ENCODE data around the gene PPP1R36. TPM values are rescaled to one million over a fixed set of nuclear protein-coding genes. Genes with fewer than 3 reads are reported as not detected.
A peak's percentile ranks its signal among the peaks of the same experiment; 100 is the strongest.
"Not testable (repeated sequence)": the region's sequence is repeated elsewhere in the genome, so short reads cannot be mapped to it uniquely, and the experiment has no call there.

PPP1R36 gene, protein sequence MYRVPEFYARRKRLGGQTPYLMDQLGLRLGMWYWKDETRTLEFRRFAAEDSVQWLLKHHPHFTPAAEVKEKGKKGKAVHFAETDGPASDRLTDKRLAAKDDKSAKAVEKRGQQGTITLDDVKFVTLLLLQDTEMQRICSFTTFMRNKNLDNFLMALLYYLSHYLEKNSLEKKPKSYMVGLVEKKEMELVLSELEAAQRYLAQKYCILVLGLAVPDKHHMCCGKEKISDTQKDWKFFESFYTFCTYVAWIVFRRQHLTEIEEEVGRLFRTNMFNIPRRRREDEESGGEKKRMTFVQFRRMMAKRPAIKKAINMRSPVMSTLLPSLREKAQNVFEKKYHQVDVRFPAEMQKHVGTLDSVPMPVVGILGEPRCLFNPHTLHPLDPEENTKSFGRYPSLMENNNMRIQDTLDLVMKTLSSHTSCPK
- 1.5 TPM for polyA plus RNA-seq (ENCODE audit: insufficient read length)
- long read RNA-seq, donor 1: 0 reads
- long read RNA-seq, donor 2: 0 reads
- long read RNA-seq, donor 3: 0 reads
- long read RNA-seq, donor 4: 0 reads
- long read RNA-seq, donor 5: 0 reads
- long read RNA-seq, donor 6: 0 reads
- long read RNA-seq, donor 7: 0 reads
- long read RNA-seq, donor 8: 0 reads

DNA sequence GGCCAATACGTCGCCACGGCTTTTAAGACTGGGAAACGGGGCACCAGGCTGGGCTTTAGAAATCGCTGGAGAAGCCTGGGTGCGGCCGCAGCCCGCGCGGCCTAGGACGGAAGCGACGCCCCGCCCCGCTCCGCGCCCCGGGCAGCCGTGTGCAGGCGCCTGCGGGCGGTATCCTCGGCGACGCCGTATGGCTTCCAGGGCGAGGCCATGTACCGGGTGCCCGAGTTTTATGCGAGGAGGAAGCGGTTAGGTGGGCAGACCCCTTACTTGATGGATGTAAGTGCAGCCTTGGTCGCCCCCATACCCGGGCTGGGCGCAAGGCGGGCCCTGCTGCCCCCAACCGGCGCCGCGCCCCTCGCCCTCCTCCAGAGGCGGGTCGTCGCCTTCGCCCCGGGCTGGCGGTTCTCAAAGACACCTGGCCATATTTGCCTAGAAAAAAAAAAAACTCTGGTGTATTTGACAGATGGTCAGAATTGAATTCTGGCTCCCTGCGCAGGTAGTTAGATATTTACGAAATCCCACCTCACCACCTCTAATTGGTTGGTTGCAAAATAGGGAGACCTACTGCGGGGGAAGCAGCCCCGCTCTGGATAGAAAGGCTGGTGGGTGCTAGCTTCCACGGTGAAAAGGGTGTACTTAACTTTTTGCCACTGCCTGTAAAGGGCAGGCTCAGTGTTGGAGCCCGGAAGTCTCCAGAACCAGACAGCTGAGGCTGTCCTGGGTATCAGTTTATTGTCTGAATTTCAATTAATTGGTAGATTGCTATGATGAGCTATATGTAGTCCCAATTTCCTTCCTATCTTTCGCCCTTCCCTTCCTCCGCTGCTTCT, at the start of gene PPP1R36:
Gene PPP1R36, plus strand, starts transcription at position 171 of the 830 bp plus-strand sequence. Its CDS starts 37 bp downstream, at position 208.
- no peak for DNase-seq

DNA sequence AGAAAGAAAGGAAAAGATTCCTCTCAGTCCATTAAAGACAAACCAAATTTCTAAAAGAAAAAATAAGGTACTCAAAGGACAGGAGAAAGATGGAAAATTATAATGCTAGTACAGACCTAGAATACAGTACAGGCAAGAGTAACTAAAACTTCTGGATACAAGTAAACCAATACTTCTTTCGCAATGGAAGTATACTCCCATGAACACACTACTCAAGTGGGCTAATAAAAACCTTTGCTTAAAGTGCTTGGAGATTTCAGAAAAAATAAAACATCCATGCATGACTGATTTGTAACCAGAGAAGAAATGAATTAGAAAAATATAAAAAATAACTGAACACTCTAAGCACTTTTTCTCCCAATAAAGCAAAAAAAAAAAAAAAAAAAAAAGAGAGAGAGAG, 49.7 kb upstream of the PPP1R36 start:
- DNase-seq: no peak

DNA sequence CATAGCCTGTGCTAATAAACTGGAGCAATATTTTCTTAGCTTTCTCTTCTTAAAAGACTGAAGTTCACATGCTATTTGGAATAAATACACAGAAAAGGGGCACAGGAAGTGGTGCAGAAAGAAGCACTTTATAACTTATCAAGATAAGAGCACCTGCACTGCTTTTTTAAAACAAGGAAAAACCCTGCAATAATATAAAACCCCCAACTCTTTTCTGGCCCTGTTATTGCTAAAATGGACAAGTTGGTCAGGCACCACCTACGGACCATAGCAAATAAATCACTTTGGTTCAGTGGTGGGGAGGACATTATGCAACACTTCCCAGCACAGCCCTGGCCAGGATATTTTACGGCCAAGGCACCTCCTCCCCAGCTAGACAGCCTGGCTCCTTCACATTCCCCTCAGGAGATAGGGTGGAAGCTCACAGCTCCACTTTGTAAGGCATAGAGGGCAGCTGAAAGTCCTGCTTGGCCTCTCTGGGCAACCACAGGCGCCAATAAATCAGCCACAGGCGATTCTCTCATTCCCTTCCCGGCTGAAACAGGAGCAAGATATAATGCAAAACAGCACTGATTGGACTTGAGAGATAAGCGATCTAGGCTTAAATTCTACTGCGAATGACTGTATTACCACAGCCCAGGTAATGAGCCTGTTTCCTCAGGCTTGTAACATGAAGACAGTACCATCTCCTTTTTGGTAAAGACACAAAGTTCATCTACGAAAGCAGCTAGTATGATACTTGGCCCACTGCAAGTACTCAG, 48.2 kb upstream of the PPP1R36 start:
- peak; percentile 55 for DNase-seq

DNA sequence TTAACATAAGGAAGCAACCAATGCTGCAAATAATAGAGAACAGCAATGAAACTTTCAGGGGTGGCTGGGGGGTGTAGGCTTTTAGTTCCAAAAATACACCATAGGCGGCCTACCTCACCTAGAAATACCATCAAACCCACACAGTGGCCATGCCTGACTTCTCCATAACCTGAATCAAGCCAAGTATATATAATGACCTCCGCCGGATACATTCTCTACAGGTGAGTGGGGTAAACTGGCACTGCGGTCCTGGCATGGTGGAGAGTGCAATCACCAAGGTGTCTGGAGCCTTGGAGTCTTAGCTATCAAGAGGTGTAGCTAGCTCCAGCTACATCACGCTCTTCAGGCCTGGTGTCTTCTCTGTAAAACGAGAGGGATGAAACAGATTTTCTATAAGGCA, 47.3 kb upstream of the PPP1R36 start:
- DNase-seq: no peak

DNA sequence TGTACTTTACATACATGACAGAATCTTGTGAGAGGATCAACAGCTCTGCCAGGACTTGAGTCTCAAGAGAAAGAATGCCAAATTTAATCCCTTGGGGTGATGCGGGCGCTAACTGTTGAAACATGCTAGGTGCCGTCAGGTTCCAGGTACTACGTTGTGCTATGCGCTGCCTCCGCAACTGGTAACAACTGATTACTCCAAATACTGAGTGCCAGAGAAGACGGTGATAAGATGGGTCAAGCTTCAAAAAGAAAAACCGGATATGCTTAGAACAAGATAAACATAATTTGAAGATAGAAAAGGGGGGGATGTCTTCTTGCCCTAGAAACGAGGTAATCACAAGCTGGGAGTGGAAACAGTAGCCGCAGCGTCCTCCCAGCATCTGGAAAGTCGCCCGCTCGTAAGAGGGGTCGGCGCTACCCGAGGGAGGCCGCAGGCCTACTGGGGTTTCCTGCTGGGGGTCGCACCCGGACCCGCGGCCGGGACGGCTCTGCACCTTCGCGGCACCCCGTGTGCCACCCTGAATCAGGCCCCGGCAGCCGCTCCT, 46.8 kb upstream of the PPP1R36 start:
- no peak for DNase-seq

DNA sequence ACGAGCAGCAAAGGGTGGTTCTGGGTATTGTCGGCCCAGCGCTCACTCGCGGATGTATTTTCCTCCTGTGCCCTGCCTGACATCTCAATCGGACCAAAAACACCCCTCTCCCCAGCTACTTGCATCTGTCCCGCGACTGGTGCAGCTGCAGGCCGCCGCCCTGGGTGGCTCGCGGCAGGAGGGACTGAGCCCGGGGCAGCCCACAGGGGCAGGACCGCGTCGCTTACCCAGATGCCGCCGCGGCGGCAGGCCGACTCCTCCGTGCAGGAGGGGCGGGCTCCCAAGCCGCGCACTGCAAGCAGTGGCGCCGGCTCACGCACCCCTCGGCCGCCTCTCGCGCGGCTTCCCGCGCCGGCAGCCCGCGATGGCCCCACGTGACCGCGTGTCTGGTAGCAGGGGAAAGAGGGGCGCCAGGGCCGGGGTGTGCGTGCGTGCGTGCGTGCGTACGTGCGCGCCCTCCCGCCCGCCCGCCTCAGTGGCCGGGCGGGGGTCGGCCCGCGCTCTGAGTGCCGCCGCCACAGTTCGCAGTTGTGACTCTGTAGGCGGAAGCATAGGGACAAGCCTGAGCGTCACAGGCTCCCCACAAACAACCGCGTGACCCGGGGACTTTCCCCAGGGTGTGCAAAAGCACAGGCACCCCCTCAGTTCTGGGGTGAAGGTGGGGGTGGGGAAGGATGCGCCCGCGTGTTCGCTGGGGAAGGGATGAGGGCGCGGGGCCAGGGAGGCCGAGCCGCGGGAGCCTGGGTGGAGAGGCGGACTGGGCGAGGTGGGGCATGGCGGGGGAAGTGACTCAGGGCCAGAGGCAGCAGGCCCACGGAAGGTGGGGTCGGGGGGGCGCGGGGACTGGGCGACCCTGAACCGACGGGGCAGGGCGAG, 46.1 kb upstream of the PPP1R36 start, which contains the start of gene ZBTB25:
Gene ZBTB25, minus strand, starts transcription at position 405 of the 876 bp plus-strand sequence. CDS start 13,305 bp downstream, outside the sequence.
- peak; percentile 86 for DNase-seq

DNA sequence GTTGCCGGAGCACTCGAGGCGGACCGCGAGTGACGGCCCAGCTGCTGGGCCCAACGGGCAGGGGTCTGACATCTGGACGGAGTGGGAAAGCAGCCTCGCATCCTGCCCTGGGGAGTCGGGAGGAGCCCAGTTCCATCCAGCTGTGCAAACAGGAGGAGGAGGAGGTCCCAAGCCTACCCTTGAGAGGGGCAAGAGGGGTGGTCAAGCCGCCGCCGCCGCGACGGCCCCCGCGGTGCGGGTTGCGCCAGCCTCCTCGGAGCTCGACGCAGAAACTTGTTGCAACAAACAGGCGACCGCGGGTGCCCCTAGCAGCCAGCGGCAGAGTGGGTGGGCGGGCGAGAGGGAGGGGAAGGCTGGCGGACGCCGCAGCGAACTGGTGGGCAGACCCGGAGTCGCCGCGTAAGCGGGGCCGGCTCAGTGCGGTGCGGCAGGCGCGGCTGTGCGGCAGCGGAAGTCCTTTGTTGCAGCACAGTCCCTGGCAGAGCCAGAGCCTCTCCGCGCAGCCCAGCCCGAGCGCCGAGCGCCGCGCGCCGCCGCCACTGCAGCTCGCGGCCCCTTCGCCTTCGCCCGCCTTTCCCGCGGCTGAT, 45.4 kb upstream of the PPP1R36 start, which contains the start of gene ZBTB1:
Gene ZBTB1, plus strand, starts transcription at position 461 of the 587 bp plus-strand sequence. CDS start 16,735 bp downstream, outside the sequence.
- DNase-seq: peak; percentile 74

DNA sequence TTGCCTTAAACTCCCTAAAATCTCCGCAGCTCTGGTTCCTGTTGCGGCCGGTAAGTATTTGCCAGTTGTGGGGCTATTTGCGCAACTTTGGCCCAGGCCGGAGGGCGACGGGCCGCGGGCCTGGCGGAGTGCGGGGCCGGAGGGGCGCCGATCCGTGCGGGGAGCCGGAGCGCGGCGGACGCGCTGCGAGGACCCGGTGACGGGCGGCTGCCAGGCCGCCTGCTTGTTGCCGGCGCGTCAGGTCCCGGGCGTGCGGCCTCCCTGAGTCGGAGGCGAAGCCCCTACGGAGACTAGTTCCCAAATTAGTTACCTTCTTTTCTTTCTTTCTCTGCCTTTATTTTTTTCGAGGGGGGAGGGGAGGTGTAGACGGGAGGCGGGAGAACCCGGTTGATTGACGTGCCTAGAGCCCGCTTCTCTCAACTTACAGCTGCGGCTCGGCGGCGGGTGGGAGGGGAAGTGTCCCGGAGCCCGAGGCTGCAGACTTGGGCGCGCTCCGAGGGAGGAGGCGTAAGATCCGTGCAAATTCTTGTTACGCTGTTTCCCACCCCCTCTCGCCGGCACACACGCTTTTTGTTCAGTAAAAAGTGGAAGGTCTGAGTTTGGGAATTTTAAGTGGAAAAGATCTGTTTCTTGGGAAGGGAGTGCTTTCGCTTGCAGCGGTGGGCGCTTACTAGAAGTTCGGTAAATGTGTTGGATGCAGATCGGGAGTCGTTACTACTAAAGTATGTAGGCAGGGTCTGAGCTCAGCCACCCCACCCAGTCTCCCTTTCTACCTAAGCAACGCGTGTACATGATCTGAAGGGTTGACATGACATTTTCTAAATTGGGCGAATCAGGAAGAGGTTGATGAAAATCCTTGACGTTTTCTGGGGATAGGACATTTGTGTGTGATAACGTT, 44.6 kb upstream of the PPP1R36 start:
- DNase-seq: peak; percentile 93

DNA sequence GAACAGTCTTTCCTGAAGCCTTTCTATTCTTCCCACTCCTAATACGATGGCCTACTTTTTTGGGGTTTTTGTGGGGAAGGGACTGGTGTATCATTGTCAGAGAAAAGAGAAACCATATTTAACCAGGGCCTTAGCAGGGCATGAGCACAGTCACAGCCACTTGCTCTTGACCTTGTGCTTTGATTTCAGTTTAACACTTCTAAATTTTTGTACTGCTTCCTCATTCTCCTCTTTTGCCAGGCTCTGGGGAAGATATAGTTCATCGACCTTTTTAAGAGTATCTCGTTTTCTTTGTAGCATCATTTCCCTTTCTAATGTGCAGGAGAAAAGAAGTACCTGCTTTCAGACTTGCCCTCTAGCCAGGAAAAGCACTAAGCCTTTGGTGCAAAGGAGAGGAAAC, 43.0 kb upstream of the PPP1R36 start:
- DNase-seq: no peak

DNA sequence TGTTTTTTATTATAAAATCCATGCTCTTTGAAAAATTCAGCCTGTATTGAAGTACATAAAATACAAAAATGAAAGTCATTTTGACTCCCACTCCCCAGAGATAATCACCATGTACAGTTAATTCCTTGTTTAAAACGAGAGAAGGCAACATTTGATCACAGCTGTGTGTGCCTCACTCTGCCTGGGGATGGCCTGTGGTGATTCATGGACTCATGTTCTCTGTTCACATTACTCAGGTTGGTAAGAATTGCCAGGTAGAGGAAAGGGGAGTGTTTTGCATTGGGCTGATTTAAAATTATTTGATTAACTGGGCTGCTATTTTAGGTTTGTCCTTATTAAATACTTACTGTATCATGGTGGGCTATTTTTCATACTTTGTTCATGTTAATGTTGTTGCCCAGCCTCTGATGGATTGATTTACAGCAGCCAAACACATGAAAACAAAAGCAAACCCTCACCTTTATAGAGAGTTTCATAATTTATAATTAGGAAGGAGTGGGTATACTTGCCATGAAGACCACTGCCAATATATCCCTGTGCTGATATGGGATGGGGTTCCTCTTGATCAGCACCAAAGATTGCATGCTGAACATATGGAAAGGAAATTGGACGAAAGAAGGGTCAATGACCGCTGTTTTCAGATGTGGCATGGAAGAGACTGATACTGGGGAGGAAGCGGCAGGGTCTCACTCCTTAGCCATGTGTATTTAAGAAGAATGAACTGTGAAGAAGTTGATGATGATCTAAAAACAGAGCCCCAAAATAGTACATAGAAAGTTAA, 42.2 kb upstream of the PPP1R36 start:
- DNase-seq: no peak

DNA sequence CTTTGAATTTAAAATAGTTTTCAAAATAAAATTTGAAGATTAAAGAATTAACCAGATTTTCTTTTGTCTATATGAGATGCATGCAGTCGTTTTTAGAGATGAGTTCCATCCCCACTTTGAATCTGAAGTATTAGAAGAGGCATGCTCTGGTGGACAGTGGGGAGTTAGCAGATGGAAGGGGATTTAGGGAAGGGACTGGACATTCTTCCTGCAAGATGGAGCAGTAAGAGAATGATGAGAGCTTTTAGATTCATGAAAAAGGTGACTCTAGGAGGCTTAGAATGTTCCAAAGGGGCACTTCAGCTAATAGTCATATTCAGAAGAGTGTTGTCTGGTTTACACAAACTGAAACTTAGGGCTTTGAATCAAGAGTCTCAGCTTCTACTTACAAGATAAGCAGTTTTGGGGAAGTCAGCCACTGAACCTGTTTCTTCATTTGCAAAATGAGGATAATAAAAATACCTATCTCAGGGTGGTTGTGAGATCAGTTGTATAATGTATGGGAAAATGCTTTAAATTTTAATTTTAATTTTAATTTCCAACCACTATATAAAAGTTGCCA, 41.5 kb upstream of the PPP1R36 start:
- no peak for DNase-seq

DNA sequence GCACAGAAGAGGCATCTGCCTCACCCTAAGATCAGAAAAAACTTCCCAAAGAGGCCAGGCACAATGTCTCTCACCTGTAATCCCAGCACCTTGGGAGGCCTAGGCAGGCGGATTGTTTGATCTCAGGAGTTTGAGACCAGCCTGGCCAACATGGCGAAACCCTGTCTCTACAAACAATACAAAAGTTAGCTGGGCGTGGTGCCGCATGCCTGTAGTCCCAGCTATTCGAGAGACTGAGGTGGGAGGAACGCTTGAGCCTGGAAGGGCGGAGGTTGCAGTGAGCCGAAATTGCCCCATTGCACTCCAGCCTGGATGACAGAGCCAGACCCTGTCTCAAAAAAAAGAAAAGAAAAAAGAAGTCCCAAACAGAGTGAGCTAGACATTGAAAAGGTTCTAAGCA, 40.7 kb upstream of the PPP1R36 start:
- no peak for DNase-seq

DNA sequence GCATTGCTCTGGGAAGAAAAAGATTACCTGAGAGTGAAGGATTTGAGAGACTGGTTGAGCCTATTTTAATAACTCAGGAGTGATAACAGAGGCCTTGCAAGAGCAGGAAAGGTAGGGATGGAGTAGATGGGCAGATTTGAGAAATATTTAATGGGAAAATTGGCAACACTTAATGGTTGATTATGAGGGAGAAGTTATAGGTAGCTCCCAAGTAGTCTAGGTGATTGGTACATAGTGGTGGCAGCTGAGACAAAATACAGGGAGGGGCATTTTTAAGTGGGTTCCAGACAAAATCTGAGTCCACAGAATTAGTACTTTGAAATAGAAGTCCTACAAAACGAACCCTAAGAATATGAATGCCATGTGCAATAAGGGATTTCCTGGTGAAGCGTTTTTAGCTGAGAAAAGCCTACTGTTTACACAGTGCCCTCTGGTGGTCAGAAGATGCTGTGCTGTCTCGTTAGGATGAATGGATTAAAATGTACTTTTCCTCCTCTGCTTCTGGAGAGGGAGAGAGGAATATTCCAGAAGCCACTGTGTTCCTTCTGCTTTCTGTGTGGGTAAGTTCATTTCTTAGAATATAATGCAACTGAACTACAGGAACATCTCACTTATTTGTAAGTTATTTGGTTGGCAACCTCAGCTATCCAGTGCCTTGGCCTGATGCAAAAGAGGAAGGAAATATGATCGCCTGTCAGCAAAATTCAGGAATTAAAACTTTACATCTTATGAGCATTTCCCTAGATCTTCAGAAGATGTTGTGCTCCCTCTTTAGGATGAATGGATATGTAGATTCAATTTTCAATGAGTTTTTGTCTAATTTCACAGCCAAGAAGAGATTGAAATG, 38.7 kb upstream of the PPP1R36 start:
- peak; percentile 74 for DNase-seq

DNA sequence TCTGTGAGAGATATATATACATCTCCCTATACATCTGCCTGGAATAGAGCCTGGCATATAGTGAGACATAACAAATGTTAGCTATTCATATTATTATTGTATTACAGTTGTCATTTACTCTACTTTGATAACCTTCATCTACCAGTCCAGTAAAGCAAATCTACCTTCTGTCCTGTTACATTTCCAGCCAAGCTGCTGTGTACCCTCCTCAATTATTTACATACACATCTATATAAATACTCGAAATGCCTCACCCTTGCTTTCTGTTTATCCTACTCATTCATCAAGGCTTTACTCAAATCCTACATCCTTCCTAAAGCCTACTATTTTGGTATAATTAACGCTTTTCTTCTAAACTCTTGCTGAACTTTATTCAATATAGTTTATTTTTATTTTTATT, 36.5 kb upstream of the PPP1R36 start:
- no peak for DNase-seq

DNA sequence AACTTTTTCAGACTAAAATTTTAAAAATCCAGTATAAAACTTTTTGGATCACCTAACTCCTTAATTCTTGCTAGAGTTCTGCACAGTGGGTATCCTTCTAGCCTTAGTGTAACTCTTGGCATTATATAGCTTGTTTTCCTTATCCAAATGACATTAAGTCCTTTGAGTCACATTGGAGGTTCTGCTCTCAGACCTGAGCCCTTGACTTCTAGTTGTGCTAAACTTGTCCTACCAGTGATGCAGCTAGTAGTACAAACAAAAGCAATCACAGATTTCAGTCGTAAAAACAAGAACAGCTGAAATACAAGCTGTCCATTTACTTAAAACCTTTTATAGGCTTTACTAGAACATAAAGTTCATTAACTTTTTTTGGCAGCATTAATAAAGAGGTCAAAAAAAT, 34.7 kb upstream of the PPP1R36 start:
- no peak for DNase-seq

DNA sequence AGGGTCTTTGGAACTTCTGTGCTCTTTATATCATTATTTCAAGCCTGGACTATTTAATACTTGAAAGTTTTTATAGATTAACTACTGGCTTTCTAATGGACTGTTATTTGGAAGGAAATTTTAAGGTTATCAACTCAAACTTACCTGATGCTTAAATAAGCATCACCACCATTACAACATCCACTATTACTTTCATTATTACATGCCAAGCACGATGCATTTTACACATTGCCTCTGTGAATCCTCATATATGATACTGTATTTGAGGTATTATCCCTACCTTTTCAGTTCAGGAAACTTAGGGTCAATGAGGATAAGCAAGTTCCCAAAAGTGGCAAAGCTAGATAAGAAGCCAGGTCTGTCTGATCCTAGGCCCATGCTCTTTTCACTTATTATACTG, 32.8 kb upstream of the PPP1R36 start:
- no peak for DNase-seq

DNA sequence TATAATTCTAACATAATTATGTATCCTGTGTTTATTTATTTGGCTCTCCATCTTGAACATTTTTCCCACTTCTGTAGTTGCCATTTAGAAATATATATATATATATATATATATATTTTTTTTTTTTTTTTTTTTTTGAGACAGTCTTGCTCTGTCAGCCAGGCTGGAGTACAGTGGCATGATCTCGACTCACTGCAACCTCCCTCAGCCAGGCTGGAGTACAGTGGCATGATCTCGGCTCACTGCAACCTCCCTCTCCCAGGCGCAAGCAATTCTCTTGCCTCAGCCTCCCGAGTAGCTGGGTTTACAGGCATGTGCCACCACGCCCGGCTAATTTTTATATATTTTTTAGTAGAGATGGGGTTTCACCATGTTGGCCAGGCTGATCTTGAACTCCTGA, 32.1 kb upstream of the PPP1R36 start:
- DNase-seq: not testable (repeated sequence)

Data from left kidney (tissue), 8 donors.